Activated effector memory CD4-positive, alpha-beta T cell treated with anti-CD3 and anti-CD28 coated beads, Interleukin-2, amount 50 U/mL, for 16 hours (primary cell): ENCODE results near the gene ZNF580.

Experiments
- DNase-seq: peaks from one replicate; pipeline ENCODE4 v3.0.0-alpha.2; 2020

ZNF580 gene, protein sequence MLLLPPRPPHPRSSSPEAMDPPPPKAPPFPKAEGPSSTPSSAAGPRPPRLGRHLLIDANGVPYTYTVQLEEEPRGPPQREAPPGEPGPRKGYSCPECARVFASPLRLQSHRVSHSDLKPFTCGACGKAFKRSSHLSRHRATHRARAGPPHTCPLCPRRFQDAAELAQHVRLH

GRCh38 chr19:55640577-55641425 is at the start of gene ZNF580:
Gene ZNF580 (plus strand): TSS chr19:55641002. CDS start chr19:55642509, 1,507 bp downstream.
- peak; percentile 86 for DNase-seq

- DNase-seq, result no peak
Measured at GRCh38 chr19:55591555-55591954, 49.2 kb upstream of the ZNF580 start.

DNA sequence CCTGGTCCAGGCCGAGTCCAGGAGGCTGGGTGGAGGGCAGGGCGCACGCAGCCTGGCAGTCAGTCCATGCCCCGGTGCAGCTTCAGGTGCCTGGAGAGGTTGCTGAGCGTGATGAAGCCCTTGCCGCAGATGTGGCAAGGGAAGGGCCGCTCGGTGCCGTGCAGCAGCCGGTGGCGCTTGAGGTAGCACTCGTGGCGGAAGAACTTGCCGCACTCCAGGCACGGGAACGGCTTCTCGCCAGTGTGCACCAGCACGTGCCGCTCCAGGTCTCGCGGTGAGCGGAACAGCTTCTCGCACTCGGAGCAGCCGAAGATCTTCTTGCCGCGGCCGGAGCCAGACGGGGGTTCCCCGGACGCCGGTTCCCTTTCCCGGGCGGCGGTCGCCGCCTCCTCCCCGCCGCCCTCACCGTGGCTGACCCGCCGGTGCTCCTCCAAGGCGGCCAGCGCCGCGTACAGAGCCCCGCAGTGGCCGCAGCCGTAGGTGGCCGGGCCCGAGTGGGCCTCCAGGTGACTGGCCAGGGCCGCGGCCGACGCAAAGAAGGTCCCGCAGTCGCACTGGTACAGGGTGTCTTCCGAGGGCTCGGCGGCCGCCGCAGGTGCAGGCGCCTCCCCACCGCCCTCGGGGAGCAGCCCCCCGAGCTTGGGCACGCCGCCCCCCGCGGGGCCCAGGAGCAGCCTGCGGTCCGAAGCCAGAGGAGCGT is 48.3 kb upstream of the ZNF580 start:
- no peak for DNase-seq

GRCh38 chr19:55593096-55593772 is 47.6 kb upstream of the ZNF580 start:
- DNase-seq, result no peak

GRCh38 chr19:55594996-55595545 is 45.7 kb upstream of the ZNF580 start:
- no peak for DNase-seq

DNA sequence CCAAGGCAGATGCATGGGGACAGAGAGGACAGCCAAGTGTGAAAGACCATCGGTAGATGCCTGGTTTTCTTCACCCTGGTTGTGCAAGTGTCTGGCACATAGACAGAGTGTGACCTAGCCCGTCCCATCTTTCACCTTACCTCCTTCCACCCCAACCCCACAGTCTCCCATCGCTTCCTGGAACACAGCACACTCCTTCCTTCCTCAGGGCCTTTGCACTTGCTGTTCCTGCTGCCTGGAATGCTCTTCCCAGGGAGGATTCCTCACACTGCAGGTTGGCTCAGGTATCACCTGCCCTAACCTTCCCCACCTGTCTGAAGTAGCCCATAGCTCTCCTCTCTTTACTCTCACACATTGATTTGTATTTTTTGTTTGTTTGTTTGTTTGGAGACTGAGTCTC is 44.5 kb upstream of the ZNF580 start:
- DNase-seq, result no peak

GRCh38 chr19:55597501-55597921 is 43.3 kb upstream of the ZNF580 start:
- no peak for DNase-seq

GRCh38 chr19:55598034-55598433 is 42.8 kb upstream of the ZNF580 start:
- no peak for DNase-seq

- DNase-seq, result peak; percentile 96
Measured at GRCh38 chr19:55598719-55599467, 41.9 kb upstream of the ZNF580 start.

DNA sequence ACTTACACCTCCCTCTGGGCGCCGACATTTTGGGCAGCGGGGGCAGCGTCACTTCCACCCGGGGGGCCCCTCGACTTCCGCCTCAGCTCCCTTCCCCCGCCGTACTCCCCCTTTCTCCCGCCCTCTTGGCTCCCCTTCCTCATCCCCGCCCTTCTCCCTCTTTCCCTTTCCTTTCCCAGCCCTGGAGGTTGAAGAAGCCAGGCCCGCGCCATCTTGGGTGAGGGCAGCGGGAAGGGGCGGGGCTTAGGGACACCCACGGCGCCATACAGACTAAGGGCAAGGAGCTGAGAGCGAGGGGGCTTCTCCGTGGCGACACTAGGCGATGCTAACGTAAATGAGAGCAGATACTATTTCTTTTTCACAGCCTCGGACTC is 41.3 kb upstream of the ZNF580 start, which contains the start of gene FIZ1:
Gene FIZ1 (minus strand): TSS at position 50 of the 374 bp plus-strand sequence. CDS start 1,652 bp downstream, outside the sequence.
- peak; percentile 98 for DNase-seq

GRCh38 chr19:55599842-55600661 is 40.8 kb upstream of the ZNF580 start, which contains the start of gene ZNF524:
Gene ZNF524 (plus strand): TSS chr19:55600288. CDS start chr19:55602113, 1,825 bp downstream.
- peak; percentile 94 for DNase-seq

DNA sequence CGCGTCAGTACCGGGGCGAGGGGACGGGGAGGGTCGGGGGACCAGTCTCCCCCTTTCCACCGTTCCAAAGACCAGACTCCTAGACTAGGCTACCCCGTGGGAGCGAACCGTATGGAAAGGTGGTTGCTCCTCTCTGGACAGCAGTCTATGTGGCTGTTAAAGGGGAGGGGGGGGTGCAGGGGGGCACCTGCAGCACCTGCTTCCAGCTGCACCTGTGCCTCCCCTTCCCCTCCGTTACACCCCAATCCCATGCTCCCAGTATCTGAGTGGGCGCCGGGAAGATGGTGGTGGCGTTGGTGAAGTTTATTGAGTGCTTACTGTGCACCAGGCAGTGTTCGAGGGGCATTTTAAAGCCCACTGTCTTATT is 40.2 kb upstream of the ZNF580 start:
- no peak for DNase-seq

GRCh38 chr19:55601084-55601483 is 39.7 kb upstream of the ZNF580 start:
- DNase-seq, result no peak

DNA sequence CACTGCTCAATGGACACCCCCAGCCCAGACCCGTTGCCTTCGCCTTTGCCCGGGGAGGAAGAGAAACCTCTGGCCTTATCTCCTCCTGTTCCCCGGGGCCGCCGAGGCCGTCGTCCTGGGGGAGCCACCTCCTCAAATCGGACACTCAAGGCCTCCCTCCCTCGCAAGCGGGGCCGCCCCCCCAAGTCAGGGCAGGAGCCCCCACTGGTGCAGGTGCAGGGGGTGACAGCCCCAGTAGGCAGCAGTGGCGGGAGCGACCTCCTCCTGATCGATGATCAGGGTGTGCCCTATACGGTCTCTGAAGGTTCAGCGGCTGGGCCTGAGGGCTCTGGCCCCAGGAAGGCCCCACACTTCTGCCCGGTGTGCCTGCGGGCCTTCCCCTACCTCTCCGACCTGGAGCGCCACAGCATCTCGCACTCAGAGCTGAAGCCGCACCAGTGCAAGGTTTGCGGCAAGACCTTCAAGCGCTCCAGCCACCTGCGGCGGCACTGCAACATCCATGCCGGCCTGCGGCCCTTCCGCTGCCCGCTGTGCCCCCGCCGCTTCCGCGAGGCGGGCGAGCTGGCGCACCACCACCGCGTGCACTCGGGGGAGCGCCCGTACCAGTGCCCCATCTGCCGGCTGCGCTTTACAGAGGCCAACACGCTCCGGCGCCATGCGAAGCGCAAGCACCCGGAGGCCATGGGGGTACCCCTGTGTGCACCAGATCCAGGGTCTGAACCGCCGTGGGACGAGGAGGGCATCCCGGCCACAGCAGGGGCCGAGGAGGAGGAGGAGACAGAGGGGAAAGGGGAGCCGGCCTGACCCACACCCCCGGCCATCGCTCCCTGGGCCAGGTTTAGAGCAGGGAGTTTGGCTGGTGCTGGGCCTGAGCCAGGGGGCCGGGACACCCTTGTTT is 38.4 kb upstream of the ZNF580 start:
- no peak for DNase-seq

DNA sequence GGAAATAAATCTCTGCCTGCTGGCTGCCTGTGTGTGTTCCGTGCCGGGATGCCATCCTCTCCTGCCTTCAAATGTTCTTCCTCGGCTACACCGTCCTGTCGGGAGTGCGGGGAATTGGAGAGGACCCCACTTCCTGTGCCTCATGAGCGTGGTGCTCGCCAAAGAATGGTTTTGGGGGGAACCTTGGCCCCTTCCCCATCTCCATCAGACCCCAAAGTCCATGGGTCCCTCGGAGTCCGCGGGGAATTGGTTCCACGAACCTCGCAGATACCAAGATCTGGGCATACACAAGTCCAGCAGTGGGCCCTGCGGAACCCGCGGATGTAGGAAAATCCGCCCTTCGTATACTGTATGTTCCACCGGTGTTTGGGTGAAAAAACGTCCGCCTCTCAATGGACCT is 37.7 kb upstream of the ZNF580 start:
- no peak for DNase-seq

GRCh38 chr19:55603581-55604292 is 37.1 kb upstream of the ZNF580 start:
- DNase-seq, result no peak

GRCh38 chr19:55605207-55605636 is 35.6 kb upstream of the ZNF580 start:
- DNase-seq, result peak; percentile 99

DNA sequence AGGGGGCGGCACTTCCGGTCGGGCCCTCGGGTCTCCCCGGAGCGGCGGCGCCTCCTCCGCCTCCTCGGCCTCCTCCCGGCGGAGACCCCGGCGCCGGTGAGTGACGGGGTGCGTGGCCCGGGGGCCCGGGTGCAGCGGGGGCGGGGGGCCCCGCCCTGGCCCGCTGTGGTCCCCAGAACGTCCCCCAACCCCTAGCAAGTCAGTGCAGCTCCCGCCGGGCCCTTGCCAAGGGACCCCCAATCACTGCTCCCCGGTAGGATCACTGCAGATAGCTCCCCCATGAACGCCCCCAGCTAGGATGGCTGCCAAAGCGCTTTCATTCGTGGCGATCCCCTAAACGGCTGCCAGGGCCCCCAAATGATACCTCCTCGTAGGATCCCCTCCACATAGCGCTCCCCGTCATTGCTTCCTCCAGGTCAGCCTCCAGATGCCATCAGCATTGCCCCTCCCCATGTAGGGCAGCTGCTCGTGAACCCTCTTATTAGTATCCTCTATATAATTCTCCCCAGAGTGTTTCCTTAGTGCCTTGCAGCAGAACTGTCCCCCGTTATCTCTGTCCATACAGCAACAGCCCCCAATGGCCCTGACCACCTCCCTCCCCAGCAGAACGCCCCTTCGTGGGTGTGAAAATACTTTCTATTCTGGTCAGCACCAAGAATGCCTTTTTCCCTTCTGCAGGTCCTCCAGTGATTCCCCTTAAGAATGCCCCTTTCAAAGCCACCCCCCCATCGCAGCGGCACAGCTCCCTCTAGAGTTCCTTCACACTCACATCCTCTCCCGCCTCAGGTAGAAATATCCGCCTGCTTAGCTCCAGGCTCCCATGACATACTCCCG is 34.9 kb upstream of the ZNF580 start, which contains the start of gene ZNF865:
Gene ZNF865 (plus strand): TSS at position 11 of the 834 bp plus-strand sequence. CDS start 7,972 bp downstream, outside the sequence.
- peak; percentile 89 for DNase-seq
